Measurements from ENCODE around the gene GFI1B. TPM values are rescaled to one million over a fixed set of nuclear protein-coding genes. Genes with fewer than 3 reads are reported as not detected.

GFI1B gene
- total RNA-seq, 4 donors from 2014 or later: not detected

GRCh38 chr9:132986640-132987620 is 8.4 kb downstream of the GFI1B start:
- TF ChIP-seq, protein P1, sequence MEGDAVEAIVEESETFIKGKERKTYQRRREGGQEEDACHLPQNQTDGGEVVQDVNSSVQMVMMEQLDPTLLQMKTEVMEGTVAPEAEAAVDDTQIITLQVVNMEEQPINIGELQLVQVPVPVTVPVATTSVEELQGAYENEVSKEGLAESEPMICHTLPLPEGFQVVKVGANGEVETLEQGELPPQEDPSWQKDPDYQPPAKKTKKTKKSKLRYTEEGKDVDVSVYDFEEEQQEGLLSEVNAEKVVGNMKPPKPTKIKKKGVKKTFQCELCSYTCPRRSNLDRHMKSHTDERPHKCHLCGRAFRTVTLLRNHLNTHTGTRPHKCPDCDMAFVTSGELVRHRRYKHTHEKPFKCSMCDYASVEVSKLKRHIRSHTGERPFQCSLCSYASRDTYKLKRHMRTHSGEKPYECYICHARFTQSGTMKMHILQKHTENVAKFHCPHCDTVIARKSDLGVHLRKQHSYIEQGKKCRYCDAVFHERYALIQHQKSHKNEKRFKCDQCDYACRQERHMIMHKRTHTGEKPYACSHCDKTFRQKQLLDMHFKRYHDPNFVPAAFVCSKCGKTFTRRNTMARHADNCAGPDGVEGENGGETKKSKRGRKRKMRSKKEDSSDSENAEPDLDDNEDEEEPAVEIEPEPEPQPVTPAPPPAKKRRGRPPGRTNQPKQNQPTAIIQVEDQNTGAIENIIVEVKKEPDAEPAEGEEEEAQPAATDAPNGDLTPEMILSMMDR (IDR thresholded peaks at IDR 0.05; ENCODE audit: low read depth): no peak

GRCh38 chr9:132988244-132989013 is 9.9 kb downstream of the GFI1B start:
- TF ChIP-seq, protein P1 (IDR thresholded peaks at IDR 0.05; ENCODE audit: low read depth): no peak

- TF ChIP-seq, protein P1 (IDR thresholded peaks at IDR 0.05; ENCODE audit: low read depth): no peak
Measured at GRCh38 chr9:132989014-132989310, 10.5 kb downstream of the GFI1B start.

DNA sequence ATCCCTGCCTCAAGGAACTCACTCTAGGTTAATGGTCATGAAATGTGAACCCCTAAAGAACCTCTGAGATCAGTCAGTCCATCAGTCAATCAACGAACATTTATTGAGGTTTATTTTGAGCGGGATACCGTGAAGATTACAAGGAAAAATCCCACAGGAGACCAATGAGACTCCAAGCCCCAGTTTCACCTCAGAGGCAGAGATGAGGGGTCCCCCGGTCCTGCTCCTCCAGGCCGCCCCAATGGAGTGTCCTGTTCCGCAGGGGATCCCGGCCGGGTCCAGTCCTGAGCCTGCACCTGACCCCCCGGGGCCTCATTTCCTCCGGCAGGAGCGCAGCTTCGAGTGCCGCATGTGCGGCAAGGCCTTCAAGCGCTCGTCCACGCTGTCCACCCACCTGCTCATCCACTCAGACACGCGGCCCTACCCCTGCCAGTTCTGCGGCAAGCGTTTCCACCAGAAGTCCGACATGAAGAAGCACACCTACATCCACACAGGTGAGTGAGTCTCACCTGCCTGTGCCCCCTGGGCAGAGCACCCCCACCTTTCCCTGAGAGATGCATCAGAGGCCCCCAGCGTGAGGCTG is 11.0 kb downstream of the GFI1B start:
- TF ChIP-seq, protein P1 (IDR thresholded peaks at IDR 0.05; ENCODE audit: low read depth): no peak

- TF ChIP-seq, protein P1 (IDR thresholded peaks at IDR 0.05; ENCODE audit: low read depth): no peak
Measured at GRCh38 chr9:132990781-132991180, 12.3 kb downstream of the GFI1B start.

GRCh38 chr9:132991351-132992300 is 13.1 kb downstream of the GFI1B start:
- TF ChIP-seq, protein P1 (IDR thresholded peaks at IDR 0.05; ENCODE audit: low read depth): no peak

Data from subcutaneous adipose tissue (tissue), 4 donors.